Loucy (cell line): ENCODE results near the gene KBTBD12.

Experiments used
- H2AFZ ChIP-seq: fragments of 200-600 bp; sonication (generic); 2 replicates; pipeline ENCODE4 v1.6.0; 2016; ENCODE audit warnings: antibody characterized with exemption, mild to moderate bottlenecking, low read length, moderate library complexity
- H3F3A ChIP-seq: fragments of 200-600 bp; 2 replicates; pipeline ENCODE4 v1.6.0; 2016; ENCODE audit warnings: antibody characterized with exemption, low read depth, mild to moderate bottlenecking
- H3K27me3 ChIP-seq: fragments of 200-600 bp; sonication (generic); 2 replicates; pipeline ENCODE4 v1.6.1; 2014; ENCODE audit warnings: low read length, mild to moderate bottlenecking; ENCODE audit not compliant: insufficient read depth, poor library complexity, severe bottlenecking
- H3K36me3 ChIP-seq: fragments of 200-600 bp; sonication (generic); 2 replicates; pipeline ENCODE4 v1.6.1; 2016; ENCODE audit warnings: low read length; ENCODE audit not compliant: insufficient read depth
- H3K4me1 ChIP-seq: fragments of 200-600 bp; sonication (generic); 2 replicates; pipeline ENCODE4 v1.5.1; 2014; ENCODE audit warnings: low read length, mild to moderate bottlenecking; ENCODE audit not compliant: insufficient read depth, poor library complexity, severe bottlenecking
- H3K4me2 ChIP-seq: fragments of 200-600 bp; sonication (generic); 2 replicates; pipeline ENCODE4 v1.6.0; 2014; ENCODE audit warnings: antibody characterized with exemption, low read length, low read depth, mild to moderate bottlenecking; ENCODE audit not compliant: poor library complexity, severe bottlenecking
- H3K4me3 ChIP-seq: fragments of 200-600 bp; sonication (generic); 2 replicates; pipeline ENCODE4 v1.5.1; 2014; ENCODE audit warnings: low read length, mild to moderate bottlenecking, mixed read lengths; ENCODE audit not compliant: poor library complexity, severe bottlenecking
- H3K79me2 ChIP-seq: fragments of 200-600 bp; sonication (generic); 2 replicates; pipeline ENCODE4 v1.6.1; 2014; ENCODE audit warnings: low read length; ENCODE audit not compliant: insufficient read depth
- H3K9ac ChIP-seq: fragments of 200-600 bp; sonication (generic); 2 replicates; pipeline ENCODE4 v1.6.0; 2014; ENCODE audit warnings: mild to moderate bottlenecking, low read depth, low read length, moderate library complexity; ENCODE audit not compliant: poor library complexity, severe bottlenecking
- H3K9me2 ChIP-seq: fragments of 200-600 bp; sonication (generic); replicated peaks from 2 replicates; pipeline ENCODE4 v1.6.1; 2016; ENCODE audit warnings: low read depth, low read length, mixed read lengths
- H3K9me3 ChIP-seq: fragments of 200-600 bp; sonication (generic); 2 replicates; pipeline ENCODE4 v1.6.1; 2014; ENCODE audit warnings: mild to moderate bottlenecking, antibody characterized with exemption, low read length, low read depth; ENCODE audit not compliant: insufficient read depth
- H4K20me1 ChIP-seq: fragments of 200-600 bp; sonication (generic); 2 replicates; pipeline ENCODE4 v1.6.0; 2014; ENCODE audit warnings: antibody characterized with exemption, low read length, mild to moderate bottlenecking; ENCODE audit not compliant: insufficient read depth, poor library complexity, severe bottlenecking
- CTCF ChIP-seq: fragments of 200-600 bp; sonication (generic); conservative IDR thresholded peaks from 2 replicates; pipeline ENCODE4 v1.5.1; 2014; ENCODE audit warnings: mild to moderate bottlenecking, antibody characterized with exemption, low read length
- EZH2phosphoT487 ChIP-seq: fragments of 200-600 bp; IDR thresholded peaks from 2 replicates; pipeline ENCODE4 v1.6.1; 2018; ENCODE audit warnings: antibody characterized with exemption, mild to moderate bottlenecking, moderate library complexity, borderline replicate concordance

KBTBD12 gene

GRCh38 chr3:127991681-127992080 is 76.6 kb downstream of the KBTBD12 start:
- no peaks in the 10 kb centered on the region for H3K27me3 ChIP-seq
- H3K9me2 ChIP-seq: no peaks in the 10 kb centered on the region
- no peak overlapping the region for H2AFZ ChIP-seq
- no peaks in the 10 kb centered on the region for H3F3A ChIP-seq
- H3K9me3 ChIP-seq: no peaks in the 10 kb centered on the region
- no peak for TF ChIP-seq CTCF
- no peak for TF ChIP-seq EZH2phosphoT487
- no peak overlapping the region for H3K4me3 ChIP-seq
- no peaks in the 10 kb centered on the region for H3K79me2 ChIP-seq
- H3K4me1 ChIP-seq: no peaks in the 10 kb centered on the region
- H3K4me2 ChIP-seq: no peak overlapping the region
- no peaks in the 10 kb centered on the region for H4K20me1 ChIP-seq
- no peak overlapping the region for H3K9ac ChIP-seq
- no peaks in the 10 kb centered on the region for H3K36me3 ChIP-seq

GRCh38 chr3:127992127-127992526 is 77.1 kb downstream of the KBTBD12 start:
- H3F3A ChIP-seq: no peaks in the 10 kb centered on the region
- no peaks in the 10 kb centered on the region for H3K79me2 ChIP-seq
- no peaks in the 10 kb centered on the region for H3K36me3 ChIP-seq
- H3K27me3 ChIP-seq: no peaks in the 10 kb centered on the region
- no peak overlapping the region for H2AFZ ChIP-seq
- no peak overlapping the region for H3K4me3 ChIP-seq
- H3K9me2 ChIP-seq: no peaks in the 10 kb centered on the region
- H3K4me1 ChIP-seq: no peaks in the 10 kb centered on the region
- H4K20me1 ChIP-seq: no peaks in the 10 kb centered on the region
- no peak overlapping the region for H3K9ac ChIP-seq
- no peak overlapping the region for H3K4me2 ChIP-seq
- TF ChIP-seq EZH2phosphoT487 (no peak), CTCF (no peak)
- H3K9me3 ChIP-seq: no peaks in the 10 kb centered on the region

- Histone ChIP-seq H3K4me1 (no peaks in the 10 kb centered on the region), H3K9me2 (no peaks in the 10 kb centered on the region), H3K79me2 (no peaks in the 10 kb centered on the region), H3K4me2 (no peak overlapping the region), H4K20me1 (no peaks in the 10 kb centered on the region), H2AFZ (no peak overlapping the region), H3K9ac (no peak overlapping the region), H3K36me3 (no peaks in the 10 kb centered on the region), H3K9me3 (no peaks in the 10 kb centered on the region), H3K27me3 (no peaks in the 10 kb centered on the region), H3K4me3 (no peak overlapping the region), H3F3A (no peaks in the 10 kb centered on the region)
- TF ChIP-seq EZH2phosphoT487 (no peak), CTCF (no peak)
These were observed 79.0 kb downstream of the KBTBD12 start for GRCh38 chr3:127994011-127994410.
